ENCODE data around the gene MEF2C. TPM values are rescaled to one million over a fixed set of nuclear protein-coding genes. Genes with fewer than 3 reads are reported as not detected.

Gene MEF2C
- total RNA-seq, 1 experiment from 2014 or later, result 1.7 TPM

- ChIA-PET POLR2A (no interaction called here), CTCF (no interaction called here)
- DNase-seq (ENCODE audit: low spot score), result no peak
- TF ChIP-seq TP53 (CRISPR knock-in tag; IDR thresholded peaks at IDR 0.05) (no peak), ZNF263 (CRISPR knock-in tag; IDR thresholded peaks at IDR 0.05; ENCODE audit: low read depth) (no peak), CBFB (CRISPR knock-in tag; IDR thresholded peaks at IDR 0.05; ENCODE audit: low read depth) (no peak), CTCF (IDR thresholded peaks at IDR 0.05) (no peak), PRRX2 (CRISPR knock-in tag; IDR thresholded peaks at IDR 0.05) (no peak), ZBTB21 (CRISPR knock-in tag; IDR thresholded peaks at IDR 0.05; ENCODE audit: borderline replicate concordance) (no peak), ATF3 (CRISPR knock-in tag; conservative IDR thresholded peaks at IDR 0.05) (no peak), GABPB1 (CRISPR knock-in tag; IDR thresholded peaks at IDR 0.05) (no peak), TEAD4 (CRISPR knock-in tag; IDR thresholded peaks at IDR 0.05) (no peak), USF1 (CRISPR knock-in tag; IDR thresholded peaks at IDR 0.05) (no peak), STAT6 (CRISPR knock-in tag; conservative IDR thresholded peaks at IDR 0.05; ENCODE audit: low read depth) (no peak), NR3C1 (CRISPR knock-in tag; conservative IDR thresholded peaks at IDR 0.05; ENCODE audit: low read depth) (no peak), ZMAT4 (CRISPR knock-in tag; IDR thresholded peaks at IDR 0.05) (no peak), EMX1 (CRISPR knock-in tag; IDR thresholded peaks at IDR 0.05) (no peak), FOXJ3 (CRISPR knock-in tag; IDR thresholded peaks at IDR 0.05; ENCODE audit: borderline replicate concordance) (no peak), ZNF396 (CRISPR knock-in tag; IDR thresholded peaks at IDR 0.05; ENCODE audit: borderline replicate concordance) (no peak), ATF2 (CRISPR knock-in tag; IDR thresholded peaks at IDR 0.05; ENCODE audit: borderline replicate concordance, low read depth) (no peak), SOX15 (CRISPR knock-in tag; IDR thresholded peaks at IDR 0.05) (no peak), JAZF1 (CRISPR knock-in tag; IDR thresholded peaks at IDR 0.05) (no peak)
- no peaks in the 10 kb centered on the region for H3K4me1 Mint-ChIP-seq
- no peak for ATAC-seq
- H3K4me3 Mint-ChIP-seq, result no peak overlapping the region
- no peak overlapping the region for H3K27ac Mint-ChIP-seq
- H3K36me3 Mint-ChIP-seq, result no peaks in the 10 kb centered on the region
- H3K27me3 Mint-ChIP-seq (ENCODE audit: low read depth), result no peaks in the 10 kb centered on the region
- peaks cover 8% of the 10 kb centered on the region for H3K9me3 Mint-ChIP-seq
Observed at GRCh38 chr5:88772831-88773230, 110.2 kb downstream of the MEF2C start.

- Mint-ChIP-seq H3K9me3 (peaks cover 8% of the 10 kb centered on the region), H3K4me3 (no peak overlapping the region), H3K27ac (no peak overlapping the region), H3K36me3 (no peaks in the 10 kb centered on the region), H3K27me3 (ENCODE audit: low read depth) (no peaks in the 10 kb centered on the region), H3K4me1 (no peaks in the 10 kb centered on the region)
- ATAC-seq (no peak), DNase-seq (ENCODE audit: low spot score) (no peak)
- ChIA-PET POLR2A (no interaction called here), CTCF (no interaction called here)
- TF ChIP-seq ZNF232 (CRISPR knock-in tag; IDR thresholded peaks at IDR 0.05) (no peak), ZNF263 (CRISPR knock-in tag; IDR thresholded peaks at IDR 0.05; ENCODE audit: low read depth) (no peak), CREM (CRISPR knock-in tag; IDR thresholded peaks at IDR 0.05) (no peak), FOXP4 (CRISPR knock-in tag; IDR thresholded peaks at IDR 0.05) (no peak), MAX (CRISPR knock-in tag; IDR thresholded peaks at IDR 0.05) (no peak), JUN (CRISPR knock-in tag; IDR thresholded peaks at IDR 0.05) (no peak), TEAD1 (CRISPR knock-in tag; IDR thresholded peaks at IDR 0.05) (no peak)
Observed at GRCh38 chr5:88772047-88772446, 110.9 kb downstream of the MEF2C start.
